Ovary (tissue), 9 donors: ENCODE results near the gene USP10. TPM values are rescaled to one million over a fixed set of nuclear protein-coding genes. Genes with fewer than 3 reads are reported as not detected.

ENCODE experiments used
- DNase-seq, 5 donors: peaks; one replicate each; pipeline ENCODE4 v3.0.0-alpha.2; 2019 to 2020
- H3K27ac ChIP-seq, 2 donors: fragments of 200-600 bp; one replicate each; pipeline versions ENCODE4 v1.5.1 to v1.8.0; 2019 to 2022
- H3K27me3 ChIP-seq: fragments of 200-600 bp; one replicate; pipeline ENCODE4 v1.8.0; 2022
- H3K36me3 ChIP-seq: fragments of 200-600 bp; sonication (generic); one replicate; pipeline ENCODE4 v1.5.1; 2019
- H3K4me1 ChIP-seq: one replicate; pipeline ENCODE4 v1.8.1; 2013; ENCODE audit warnings: mild to moderate bottlenecking, moderate library complexity; ENCODE audit not compliant: insufficient read depth
- H3K4me3 ChIP-seq: fragments of 200-600 bp; sonication (generic); one replicate; pipeline ENCODE4 v1.5.1; 2017
- H3K9me3 ChIP-seq, 2 donors: fragments of 200-600 bp in 1 of 2; sonication (generic) in 1 of 2; one replicate each; pipeline versions ENCODE4 v1.5.1 to v1.8.1; 2013 to 2019; ENCODE audit warnings: mild to moderate bottlenecking in 1 of 2, moderate library complexity in 1 of 2
- EP300 ChIP-seq: sonication (generic); formaldehyde crosslinking; IDR thresholded peaks from one replicate; pipeline ENCODE4 v1.6.1; 2017; ENCODE audit warnings: antibody characterized with exemption
- POLR2A ChIP-seq: fragments of 450-650 bp; IDR thresholded peaks from one replicate; pipeline ENCODE4 v1.6.1; 2017; ENCODE audit warnings: antibody characterized with exemption, mild to moderate bottlenecking, moderate library complexity
- WGBS, 3 donors: extraction: QIAGEN DNeasy Blood & Tissue Kit in 1 of 3; methylation state at CpG; one replicate each; pipeline versions ENCODE4 v1.1.5 to v1.1.7; 2013 to 2017; 5-methylcytosine and 5-hydroxymethylcytosine counted together
- intact Hi-C, 4 donors: fragments of 100-400 bp; cut with DNase I; formaldehyde crosslinking; loops; one replicate each; pipeline versions ENCODE4 v1.11.0 to v1.15.1; 2022 to 2023
- polyA plus RNA-seq, 2 donors: library from polyadenylated mRNA; stranded (reverse); fragments of 200-250 nt in 1 of 2; fragments of 350-450 nt in 1 of 2; fragmentation: Illumina TruSeq in 1 of 2; extraction: RNeasy Lipid Tissue Mini Kit (QIAGEN cat#74804) in 1 of 2; gene quantifications; one replicate each; pipeline ENCODE4 v1.2.3, GENCODE V29; 2013 to 2014
- total RNA-seq, 7 donors: library from RNA; depleted of rRNA in 2 of 7; stranded (reverse); fragments of >200 nt in 2 of 7; fragmentation: NEBNext Ultra II Directional in 3 of 7; extraction: Animal tissue kit (Norgen Biotek cat#: 25700) in 3 of 7; gene quantifications; one replicate each; pipeline versions ENCODE4 v1.1.0 to v1.2.4, GENCODE V29; 2016 to 2023
- TF ChIP-seq, protein P1 (sequence below), 3 donors: fragments of 450-650 bp in 2 of 3; fragments of 200-600 bp in 1 of 3; IDR thresholded peaks; one replicate each; pipeline versions ENCODE4 v1.5.1 to v1.8.0; 2016 to 2022; ENCODE audit warnings: antibody characterized with exemption in 3 of 3, mild to moderate bottlenecking in 1 of 3
- donor health status: DM: no; HTN: no; CAD: no; lungs with moderate emphysema.
- donor health status: DM: no; HTN: no; CAD: no.
- donor health status: Bipolar disorder and iron deficiency.
- donor health status: DM: yes; HTN: yes; CAD: no.
- donor health status: DM: no; HTN: no; CAD: no.
- donor health status: DM: yes; HTN: yes; CAD: no.

USP10 gene
- total and polyA plus RNA-seq, 9 donors: 24.6 to 98.8 (median 71.4) TPM

DNA sequence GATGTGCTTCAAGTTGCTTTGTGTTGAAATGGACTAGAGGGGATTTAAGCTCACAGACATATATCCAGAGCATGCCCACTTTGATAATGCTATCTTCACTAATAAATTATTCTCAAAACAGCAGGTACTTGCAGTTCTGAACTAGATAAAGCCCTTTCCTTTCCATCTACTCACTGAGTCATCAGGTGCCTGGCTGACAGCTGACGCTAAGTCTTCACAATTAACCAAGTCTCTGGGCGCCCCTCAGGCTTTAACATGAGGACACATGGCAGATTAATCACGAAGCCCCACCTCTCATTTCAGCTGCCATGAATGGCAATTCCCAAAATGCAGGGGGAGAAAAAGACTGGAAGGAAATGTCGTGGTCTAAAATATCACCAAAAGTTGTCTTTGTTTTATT, 90.5 kb downstream of the USP10 start:
- no peak for TF ChIP-seq POLR2A
- TF ChIP-seq, protein P1, sequence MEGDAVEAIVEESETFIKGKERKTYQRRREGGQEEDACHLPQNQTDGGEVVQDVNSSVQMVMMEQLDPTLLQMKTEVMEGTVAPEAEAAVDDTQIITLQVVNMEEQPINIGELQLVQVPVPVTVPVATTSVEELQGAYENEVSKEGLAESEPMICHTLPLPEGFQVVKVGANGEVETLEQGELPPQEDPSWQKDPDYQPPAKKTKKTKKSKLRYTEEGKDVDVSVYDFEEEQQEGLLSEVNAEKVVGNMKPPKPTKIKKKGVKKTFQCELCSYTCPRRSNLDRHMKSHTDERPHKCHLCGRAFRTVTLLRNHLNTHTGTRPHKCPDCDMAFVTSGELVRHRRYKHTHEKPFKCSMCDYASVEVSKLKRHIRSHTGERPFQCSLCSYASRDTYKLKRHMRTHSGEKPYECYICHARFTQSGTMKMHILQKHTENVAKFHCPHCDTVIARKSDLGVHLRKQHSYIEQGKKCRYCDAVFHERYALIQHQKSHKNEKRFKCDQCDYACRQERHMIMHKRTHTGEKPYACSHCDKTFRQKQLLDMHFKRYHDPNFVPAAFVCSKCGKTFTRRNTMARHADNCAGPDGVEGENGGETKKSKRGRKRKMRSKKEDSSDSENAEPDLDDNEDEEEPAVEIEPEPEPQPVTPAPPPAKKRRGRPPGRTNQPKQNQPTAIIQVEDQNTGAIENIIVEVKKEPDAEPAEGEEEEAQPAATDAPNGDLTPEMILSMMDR (IDR thresholded peaks at IDR 0.05): no peak
- no peak for TF ChIP-seq EP300
- Histone ChIP-seq H3K27me3 (no peaks in the 10 kb centered on the region), H3K9me3 (no peaks in the 10 kb centered on the region), H3K27ac (no peak overlapping the region), H3K4me3 (no peak overlapping the region), H3K4me1 (peaks cover 15% of the 10 kb centered on the region), H3K36me3 (no peaks in the 10 kb centered on the region)
- DNase-seq: peak in 1 of 5 donors; percentile 10
- 94 to 97% (median 94%) methylated on average over 4 of the region's 4 CpGs for WGBS, 3 donors
- intact Hi-C loops: no loop called here

DNA sequence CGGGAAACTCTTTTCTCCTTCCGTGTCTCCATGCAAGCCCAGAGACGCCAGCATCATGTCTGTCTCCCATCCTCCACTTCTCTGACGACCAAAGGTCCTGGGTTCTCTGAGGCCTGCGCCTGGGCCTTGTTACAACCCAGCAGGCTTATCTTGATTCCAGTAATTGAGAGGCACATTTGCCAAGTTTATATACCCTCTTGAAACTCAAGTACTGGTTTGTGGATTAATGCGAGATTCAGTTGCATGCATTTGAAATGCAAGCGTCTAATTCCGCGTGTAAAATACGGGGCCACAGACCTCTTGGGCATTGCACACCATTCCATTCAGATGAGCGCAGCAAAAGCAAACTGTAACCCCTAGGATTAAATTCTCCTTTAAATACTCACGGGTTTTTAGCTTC, 91.3 kb downstream of the USP10 start:
- DNase-seq: peak in 1 of 5 donors; percentile 14
- H3K9me3 ChIP-seq: no peaks in the 10 kb centered on the region
- intact Hi-C loops: no loop called here
- no peak overlapping the region for H3K4me3 ChIP-seq
- no peak overlapping the region for H3K27ac ChIP-seq
- WGBS, 3 donors: 88 to 94% (median 91%) methylated on average over 12 of the region's 12 CpGs
- no peaks in the 10 kb centered on the region for H3K27me3 ChIP-seq
- no peaks in the 10 kb centered on the region for H3K36me3 ChIP-seq
- TF ChIP-seq POLR2A (no peak), EP300 (no peak)
- TF ChIP-seq, protein P1 (IDR thresholded peaks at IDR 0.05): no peak
- H3K4me1 ChIP-seq: peaks cover 11% of the 10 kb centered on the region

DNA sequence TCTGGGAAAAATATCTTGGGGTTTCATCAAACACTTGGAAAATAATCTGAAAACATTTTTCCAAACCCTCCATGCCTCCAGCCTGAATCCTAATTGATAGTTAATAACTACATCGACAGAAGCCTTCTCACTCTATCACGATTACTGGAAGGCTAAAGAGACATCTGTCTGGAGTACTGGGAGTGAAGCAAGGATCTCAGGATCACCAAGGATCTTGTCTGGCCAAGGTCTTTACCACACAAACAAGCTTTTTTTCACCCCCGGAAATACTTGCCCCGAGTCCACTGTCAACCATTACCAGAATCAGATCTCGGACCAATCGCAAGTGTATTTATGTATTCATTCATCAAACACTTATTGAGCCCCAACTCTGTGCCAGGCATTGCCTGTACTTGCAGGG, 91.7 kb downstream of the USP10 start:
- intact Hi-C loops: no loop called here
- no peak for DNase-seq
- Histone ChIP-seq H3K4me3 (no peak overlapping the region), H3K27me3 (no peaks in the 10 kb centered on the region), H3K27ac (no peak overlapping the region), H3K4me1 (peaks cover 10% of the 10 kb centered on the region), H3K36me3 (no peaks in the 10 kb centered on the region), H3K9me3 (no peaks in the 10 kb centered on the region)
- TF ChIP-seq EP300: no peak
- no peak for TF ChIP-seq POLR2A
- TF ChIP-seq, protein P1 (IDR thresholded peaks at IDR 0.05): no peak
- 83 to 91% (median 91%) methylated on average over 6 of the region's 6 CpGs for WGBS, 3 donors

DNA sequence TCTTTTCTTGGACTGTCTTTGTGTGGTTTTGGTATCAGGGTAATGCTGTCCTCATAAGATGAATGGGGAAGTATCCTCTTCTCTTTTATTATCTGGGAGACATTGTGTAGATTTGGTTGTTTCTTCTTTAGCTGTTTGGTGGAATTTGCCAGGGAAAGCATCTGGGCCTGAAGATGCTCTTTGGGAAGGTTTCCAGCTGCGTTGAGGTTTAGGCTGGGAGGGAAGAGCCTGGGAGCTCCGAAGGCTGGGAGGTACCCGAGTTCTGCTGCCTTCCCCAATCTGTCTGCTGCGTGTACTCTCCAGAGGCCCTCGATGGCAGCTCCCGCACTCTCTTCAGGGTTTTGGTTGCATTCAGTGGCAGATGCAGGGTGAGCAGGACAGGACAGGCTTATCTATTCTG, 94.4 kb downstream of the USP10 start:
- intact Hi-C loops: no loop called here
- peak overlapping the region in 1 of 2 donors; percentile 85 for H3K27ac ChIP-seq
- 18 to 34% (median 23%) methylated on average over 6 of the region's 6 CpGs for WGBS, 3 donors

More for the DNA sequence above, 94.4 kb downstream of the USP10 start:
- Histone ChIP-seq H3K4me3 (no peak overlapping the region), H3K4me1 (peaks cover 10% of the 10 kb centered on the region), H3K27me3 (no peaks in the 10 kb centered on the region), H3K36me3 (no peaks in the 10 kb centered on the region), H3K9me3 (no peaks in the 10 kb centered on the region)
- TF ChIP-seq, protein P1 (IDR thresholded peaks at IDR 0.05): no peak
- no peak for TF ChIP-seq EP300
- TF ChIP-seq POLR2A: no peak
- DNase-seq: no peak
